Activated CD4-positive, alpha-beta T cell treated with anti-CD3 and anti-CD28 coated beads, Interleukin-2, Interleukin-6, amounts not matched to agents 100 ng/mL and 50 ng/mL, durations not matched to agents 16 hours and 8 hours (primary cell): ENCODE measurements around the gene ANP32E.
"Not testable (repeated sequence)": the region's sequence is repeated elsewhere in the genome, so short reads cannot be mapped to it uniquely, and the experiment has no call there.

ENCODE experiments used
- DNase-seq: peaks from one replicate; pipeline ENCODE4 v3.0.0-alpha.2; 2020

The ANP32E gene

DNA sequence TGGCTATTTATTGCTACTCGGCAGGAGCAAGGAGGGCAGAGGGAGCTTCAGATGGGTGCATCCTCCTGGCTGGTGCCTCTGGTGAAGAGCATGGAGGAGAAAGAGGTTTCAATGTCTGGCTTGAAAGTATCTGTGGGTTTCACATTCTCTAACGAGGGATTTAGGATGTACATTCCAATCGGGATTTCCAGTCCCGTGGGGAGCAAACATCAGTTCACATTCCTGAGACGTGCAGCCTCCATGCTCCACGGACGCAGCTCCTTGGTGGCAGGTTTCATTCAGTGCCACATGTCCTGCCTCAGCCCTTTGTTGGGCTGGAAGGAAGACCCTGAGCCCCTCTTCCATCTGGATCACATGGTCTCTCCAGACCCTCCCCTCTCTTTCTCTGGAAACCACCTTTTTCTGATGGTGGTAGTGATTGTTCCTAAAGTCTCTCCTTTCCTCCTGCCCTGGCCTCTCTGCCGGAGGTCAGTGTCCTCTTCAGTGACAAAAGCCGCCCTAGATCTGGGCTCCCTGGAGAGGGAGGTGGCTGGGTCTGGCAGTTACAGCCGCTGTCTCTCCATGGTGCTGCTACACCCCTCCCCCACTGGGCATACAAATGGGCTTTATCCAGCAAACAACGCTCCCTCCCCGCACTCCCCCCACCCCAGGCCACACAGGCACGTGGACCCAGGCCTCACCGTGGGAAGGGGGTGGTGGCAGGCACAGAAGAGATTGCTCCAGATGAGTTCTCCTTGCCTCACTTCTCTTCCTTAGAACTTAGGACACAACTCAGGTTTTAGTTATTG, 20.8 kb upstream of the ANP32E start:
- DNase-seq: no peak

GRCh38 chr1:150256198-150256553, 20.3 kb upstream of the ANP32E start:
- no peak for DNase-seq

DNA sequence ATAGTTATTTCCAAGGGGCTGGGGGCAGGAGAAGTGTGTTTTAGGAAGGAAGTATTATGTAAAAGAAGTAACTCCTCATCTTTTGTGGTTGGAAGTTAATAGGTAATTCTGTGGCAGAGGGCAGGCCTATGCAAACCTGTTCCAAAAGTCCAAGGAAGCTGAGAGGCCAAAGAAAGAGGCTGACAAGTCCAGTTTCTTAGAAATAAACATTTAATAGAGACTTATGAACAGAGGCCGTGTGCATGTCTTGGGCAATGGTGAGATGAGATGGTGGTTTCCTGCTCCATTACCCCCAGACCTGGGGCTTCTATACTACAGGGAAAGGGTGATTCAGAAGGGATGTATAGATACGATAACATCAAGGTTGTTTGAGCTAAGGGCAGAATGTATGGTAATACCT, 14.0 kb upstream of the ANP32E start:
- no peak for DNase-seq

GRCh38 chr1:150243003-150243402, 7.1 kb upstream of the ANP32E start:
- DNase-seq: no peak

DNA sequence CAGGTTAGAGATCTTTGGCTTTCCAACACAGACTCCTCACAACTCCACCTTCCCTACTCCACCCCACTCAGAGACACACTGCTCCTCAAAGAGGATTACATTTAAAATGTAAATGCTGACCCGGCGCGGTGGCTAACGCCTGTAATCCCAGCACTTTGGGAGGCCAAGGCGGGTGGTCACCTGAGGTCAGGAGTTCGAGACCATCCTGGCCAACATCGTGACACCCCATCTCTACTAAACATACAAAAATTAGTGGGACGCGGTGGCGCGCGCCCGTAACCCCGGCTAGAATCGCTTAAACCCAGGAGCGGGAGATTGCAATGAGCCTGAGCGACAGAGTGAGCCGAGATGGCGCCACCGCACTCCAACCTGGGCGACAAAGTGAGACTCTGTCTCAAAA, 1.8 kb upstream of the ANP32E start:
- no peak for DNase-seq

DNA sequence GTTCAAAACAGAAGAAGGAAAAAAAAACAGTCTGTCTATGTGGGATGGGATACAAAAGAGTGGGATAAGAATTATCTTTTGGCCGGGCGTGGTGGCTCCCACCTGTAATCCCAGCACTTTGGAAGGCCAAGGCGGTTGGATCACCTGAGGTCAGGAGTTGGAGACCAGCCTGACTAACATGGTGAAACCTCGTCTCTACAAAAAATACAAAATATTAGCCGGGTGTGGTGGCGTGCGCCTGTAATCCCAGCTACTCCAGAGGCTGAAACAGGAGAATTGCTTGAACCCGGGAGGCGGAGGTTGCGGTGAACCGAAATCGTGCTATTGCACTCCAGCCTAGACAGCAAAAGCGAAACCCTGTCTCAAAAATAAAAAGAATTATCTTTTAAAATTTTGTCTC, 1.3 kb upstream of the ANP32E start:
- not testable (repeated sequence) for DNase-seq

GRCh38 chr1:150236614-150237100, 745 bp upstream of the ANP32E start:
- no peak for DNase-seq

- DNase-seq: peak; percentile 39
These were observed 539 bp downstream of the ANP32E start for GRCh38 chr1:150235294-150235851.

DNA sequence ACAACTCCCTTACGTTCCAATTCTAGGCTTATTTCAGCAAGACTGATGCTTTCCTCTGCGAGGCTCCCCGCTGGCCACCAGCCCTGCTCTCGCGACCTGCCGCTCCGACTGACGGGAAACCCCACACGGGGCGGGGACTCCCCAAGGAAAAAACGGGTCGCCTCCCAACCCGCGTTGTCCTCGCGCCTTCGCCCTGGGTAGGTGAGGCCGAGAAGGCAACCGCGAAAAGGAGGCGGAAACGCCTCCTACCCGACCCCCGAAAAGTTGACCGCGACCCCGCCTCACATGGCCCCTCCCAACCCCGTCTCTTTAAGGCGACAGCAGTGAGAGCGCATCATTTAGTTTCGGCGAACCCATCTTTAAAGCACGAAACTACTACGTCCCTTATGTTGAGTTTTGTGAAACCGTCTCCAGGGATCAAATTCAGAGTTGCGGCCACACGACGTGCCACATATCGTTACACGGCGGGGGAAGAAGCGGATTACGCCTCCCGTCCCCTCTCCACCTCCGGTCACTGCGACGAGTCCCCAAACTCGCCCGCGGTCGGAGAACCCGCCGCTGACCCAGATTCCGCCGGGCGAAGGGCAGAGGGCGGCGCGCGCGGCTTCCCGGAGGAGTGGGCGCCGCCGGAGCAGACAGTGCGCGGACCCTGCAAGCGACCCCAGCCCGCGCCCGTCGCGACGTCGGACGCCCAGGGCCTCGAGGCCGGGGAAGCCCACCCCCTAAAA, 1.2 kb downstream of the ANP32E start:
- DNase-seq: peak; percentile 96

GRCh38 chr1:150234309-150234565, 1.7 kb downstream of the ANP32E start:
- DNase-seq: no peak

DNA sequence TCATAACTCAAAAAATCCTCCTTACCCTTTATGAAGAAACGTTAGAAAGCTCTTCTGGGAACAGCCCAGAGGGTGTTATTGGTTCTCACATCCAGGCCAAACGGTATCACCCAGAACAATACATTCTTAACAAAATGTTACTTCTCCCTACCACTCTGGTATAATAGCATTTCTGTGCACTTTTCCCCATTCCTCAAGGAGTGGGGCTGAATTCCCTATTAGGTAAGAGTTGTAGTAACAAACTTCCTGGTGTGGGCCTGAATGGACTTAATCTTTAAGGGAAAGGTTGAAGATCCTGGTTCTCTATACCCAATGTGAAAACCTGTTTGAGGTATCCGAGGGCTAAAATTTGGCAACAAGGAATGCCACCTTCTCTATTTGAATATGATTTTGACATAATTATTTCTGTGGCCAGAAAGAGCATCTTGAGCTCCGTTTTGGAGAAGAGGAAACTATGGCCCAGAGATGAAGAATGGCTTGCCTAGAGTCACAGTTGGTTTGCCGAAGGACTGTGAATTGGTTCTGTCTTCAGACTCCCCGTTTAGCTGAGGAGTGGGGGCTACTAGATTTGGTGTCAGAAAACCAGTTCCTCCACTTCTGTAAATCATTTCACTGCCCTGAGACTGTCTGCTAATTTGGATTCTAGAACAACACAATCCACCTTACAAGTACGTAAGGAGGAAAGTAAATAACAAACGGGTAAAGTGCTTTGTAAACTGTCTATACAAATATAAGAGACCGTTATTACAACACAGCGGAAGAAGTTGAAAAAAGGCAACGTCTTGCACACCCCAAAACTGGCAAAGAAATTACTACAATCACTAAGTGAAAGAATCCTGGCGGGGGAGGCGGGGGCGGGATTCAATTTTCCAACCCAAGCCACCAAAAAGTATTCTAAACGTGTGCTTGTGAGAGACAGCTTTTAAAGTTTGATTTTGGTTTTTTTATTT, 2.3 kb downstream of the ANP32E start:
- DNase-seq: peak; percentile 43

GRCh38 chr1:150232921-150233320, 3.0 kb downstream of the ANP32E start:
- not testable (repeated sequence) for DNase-seq

DNA sequence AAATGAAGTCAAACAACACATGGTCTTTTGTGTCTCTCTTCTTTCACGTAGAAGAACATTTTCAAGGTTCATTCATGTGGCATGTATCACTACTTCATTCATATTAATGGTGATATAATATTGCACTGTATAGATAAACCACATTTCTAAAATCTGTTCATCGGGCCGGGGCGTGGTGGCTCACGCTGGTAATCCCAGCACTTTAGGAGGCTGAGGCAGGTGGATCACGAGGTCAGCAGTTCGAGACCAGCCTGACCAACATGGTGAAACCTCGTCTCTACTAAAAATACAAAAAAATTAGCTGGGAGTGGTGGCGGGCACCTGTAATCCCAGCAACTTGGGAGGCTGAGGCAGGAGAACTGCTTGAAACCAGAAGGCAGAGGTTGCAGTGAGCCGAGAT, 7.7 kb downstream of the ANP32E start:
- not testable (repeated sequence) for DNase-seq

- DNase-seq: no peak
These were observed 8.7 kb downstream of the ANP32E start for GRCh38 chr1:150227228-150227627.

DNA sequence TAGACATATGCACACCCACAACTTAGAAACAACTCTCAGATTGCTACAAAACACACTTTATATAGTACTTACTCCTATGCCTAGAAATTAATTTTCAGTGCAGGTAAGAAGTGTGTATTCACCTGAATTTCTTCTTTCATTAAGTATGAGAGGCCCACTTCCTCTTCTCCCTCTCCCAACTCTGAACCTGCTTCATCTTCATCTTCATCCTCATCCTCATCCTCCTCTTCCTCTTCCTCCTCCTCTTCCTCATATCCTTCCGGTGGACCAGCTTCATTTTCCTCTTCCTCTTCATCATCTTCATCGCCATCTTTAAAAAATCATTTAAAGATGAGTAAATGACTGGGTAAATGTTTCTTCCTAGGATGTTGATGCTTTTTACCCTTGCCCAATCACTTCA, 9.4 kb downstream of the ANP32E start:
- DNase-seq: no peak

GRCh38 chr1:150225546-150225945, 10.4 kb downstream of the ANP32E start:
- DNase-seq: no peak

DNA sequence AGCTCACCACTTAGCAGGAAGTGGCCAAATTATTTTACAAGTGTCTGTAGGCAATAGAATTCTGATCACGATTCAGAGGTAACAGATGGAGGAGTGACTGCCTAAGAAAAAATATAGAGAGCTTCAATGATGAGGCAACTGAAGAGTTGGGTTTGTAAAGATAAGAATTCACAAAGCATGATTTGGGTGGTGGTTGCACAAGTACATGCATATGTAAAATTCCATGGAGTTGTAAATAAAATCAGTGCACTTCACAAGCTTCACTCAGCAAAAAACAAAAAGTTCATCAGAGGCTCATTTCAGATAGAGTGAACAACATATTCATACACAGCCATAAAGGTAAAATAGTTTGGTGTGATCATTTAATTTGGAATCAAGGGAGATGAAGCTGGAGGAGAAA, 10.9 kb downstream of the ANP32E start:
- no peak for DNase-seq

- DNase-seq: peak; percentile 28
These were observed 14.4 kb downstream of the ANP32E start for GRCh38 chr1:150221552-150221951.

DNA sequence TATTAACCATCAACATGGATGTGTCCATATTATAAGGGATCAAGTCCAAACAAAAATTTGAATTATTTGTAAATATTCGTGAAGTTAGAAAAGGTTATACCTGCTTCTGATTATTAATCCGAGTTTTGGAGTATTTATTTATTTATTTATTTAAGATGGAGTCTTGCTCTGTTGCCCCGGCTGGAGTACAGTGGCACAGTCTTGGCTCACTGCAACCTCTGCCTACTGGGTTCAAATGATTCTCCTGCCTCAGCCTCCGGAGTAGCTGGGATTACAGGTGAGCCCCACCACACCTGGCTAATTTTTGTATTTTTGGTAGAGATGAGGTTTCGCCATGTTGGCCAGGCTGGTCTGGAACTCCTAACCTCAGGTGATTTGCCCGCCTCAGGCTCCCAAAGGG, 20.1 kb downstream of the ANP32E start:
- DNase-seq: not testable (repeated sequence)

- not testable (repeated sequence) for DNase-seq
These were observed 21.7 kb downstream of the ANP32E start for GRCh38 chr1:150214099-150214756.

GRCh38 chr1:150213170-150214098, 22.5 kb downstream of the ANP32E start:
- DNase-seq: peak; percentile 94
